ENCODE results near the gene LRRC18. TPM values are rescaled to one million over a fixed set of nuclear protein-coding genes. Genes with fewer than 3 reads are reported as not detected.

Gene LRRC18
- total RNA-seq, 2 donors from 2014 or later, result not detected

- no peak for ATAC-seq (replicated peaks)
- H3K4me1 Mint-ChIP-seq, result no peaks in the 10 kb centered on the region
- no peaks in the 10 kb centered on the region for H3K9me3 Mint-ChIP-seq
Observed at GRCh38 chr10:48907730-48908129, 31.9 kb downstream of the LRRC18 start.

GRCh38 chr10:48906841-48907240 is 32.8 kb downstream of the LRRC18 start:
- Mint-ChIP-seq H3K27ac (no peak overlapping the region), H3K27me3 (peaks cover 7% of the 10 kb centered on the region), H3K36me3 (ENCODE audit: low read depth) (no peaks in the 10 kb centered on the region), H3K9me3 (no peaks in the 10 kb centered on the region), H3K4me1 (no peaks in the 10 kb centered on the region), H3K4me3 (no peak overlapping the region)
- ATAC-seq (replicated peaks), result no peak

More at GRCh38 chr10:48907730-48908129, 31.9 kb downstream of the LRRC18 start:
- H3K27ac Mint-ChIP-seq, result no peak overlapping the region
- H3K36me3 Mint-ChIP-seq (ENCODE audit: low read depth), result no peaks in the 10 kb centered on the region
- H3K4me3 Mint-ChIP-seq, result no peak overlapping the region
- peaks cover 4% of the 10 kb centered on the region for H3K27me3 Mint-ChIP-seq

- no peaks in the 10 kb centered on the region for H3K36me3 Mint-ChIP-seq (ENCODE audit: low read depth)
- no peaks in the 10 kb centered on the region for H3K4me1 Mint-ChIP-seq
- no peak overlapping the region for H3K27ac Mint-ChIP-seq
- H3K9me3 Mint-ChIP-seq, result no peaks in the 10 kb centered on the region
- ATAC-seq (replicated peaks), result no peak
- H3K4me3 Mint-ChIP-seq, result no peak overlapping the region
- peaks cover 7% of the 10 kb centered on the region for H3K27me3 Mint-ChIP-seq
Observed at GRCh38 chr10:48905311-48905710, 34.3 kb downstream of the LRRC18 start.

- ATAC-seq (replicated peaks), result no peak
- H3K4me3 Mint-ChIP-seq, result no peak overlapping the region
- peaks cover 7% of the 10 kb centered on the region for H3K27me3 Mint-ChIP-seq
- H3K4me1 Mint-ChIP-seq, result no peaks in the 10 kb centered on the region
- H3K9me3 Mint-ChIP-seq, result no peaks in the 10 kb centered on the region
- H3K36me3 Mint-ChIP-seq (ENCODE audit: low read depth), result no peaks in the 10 kb centered on the region
- H3K27ac Mint-ChIP-seq, result no peak overlapping the region
Observed at GRCh38 chr10:48904861-48905260, 34.8 kb downstream of the LRRC18 start.

- Mint-ChIP-seq H3K4me3 (no peak overlapping the region), H3K27ac (no peak overlapping the region), H3K27me3 (peaks cover 7% of the 10 kb centered on the region), H3K9me3 (no peaks in the 10 kb centered on the region), H3K36me3 (ENCODE audit: low read depth) (no peaks in the 10 kb centered on the region), H3K4me1 (no peaks in the 10 kb centered on the region)
- ATAC-seq (replicated peaks), result no peak
Observed at GRCh38 chr10:48903151-48903550, 36.5 kb downstream of the LRRC18 start.

GRCh38 chr10:48902096-48902495 is 37.5 kb downstream of the LRRC18 start:
- H3K4me1 Mint-ChIP-seq, result no peaks in the 10 kb centered on the region
- ATAC-seq (replicated peaks), result no peak
- H3K9me3 Mint-ChIP-seq, result no peaks in the 10 kb centered on the region
- H3K36me3 Mint-ChIP-seq (ENCODE audit: low read depth), result no peaks in the 10 kb centered on the region
- peaks cover 4% of the 10 kb centered on the region for H3K27me3 Mint-ChIP-seq
- H3K27ac Mint-ChIP-seq, result no peak overlapping the region
- H3K4me3 Mint-ChIP-seq, result no peak overlapping the region

- H3K36me3 Mint-ChIP-seq (ENCODE audit: low read depth), result no peaks in the 10 kb centered on the region
- no peaks in the 10 kb centered on the region for H3K9me3 Mint-ChIP-seq
- no peaks in the 10 kb centered on the region for H3K4me1 Mint-ChIP-seq
- no peak overlapping the region for H3K27ac Mint-ChIP-seq
- no peak overlapping the region for H3K4me3 Mint-ChIP-seq
- H3K27me3 Mint-ChIP-seq, result peaks cover 4% of the 10 kb centered on the region
- no peak for ATAC-seq (replicated peaks)
Observed at GRCh38 chr10:48901319-48901718, 38.3 kb downstream of the LRRC18 start.

- Mint-ChIP-seq H3K4me3 (no peak overlapping the region), H3K4me1 (no peaks in the 10 kb centered on the region), H3K27me3 (peaks cover 4% of the 10 kb centered on the region), H3K36me3 (ENCODE audit: low read depth) (no peaks in the 10 kb centered on the region), H3K27ac (no peak overlapping the region), H3K9me3 (no peaks in the 10 kb centered on the region)
- no peak for ATAC-seq (replicated peaks)
Observed at GRCh38 chr10:48900371-48900801, 39.3 kb downstream of the LRRC18 start.

GRCh38 chr10:48899781-48900180 is 39.9 kb downstream of the LRRC18 start:
- Mint-ChIP-seq H3K4me1 (no peaks in the 10 kb centered on the region), H3K9me3 (no peaks in the 10 kb centered on the region), H3K36me3 (ENCODE audit: low read depth) (no peaks in the 10 kb centered on the region), H3K27me3 (peaks cover 4% of the 10 kb centered on the region), H3K4me3 (no peak overlapping the region), H3K27ac (no peak overlapping the region)
- ATAC-seq (replicated peaks), result no peak

- peaks cover 4% of the 10 kb centered on the region for H3K27me3 Mint-ChIP-seq
- ATAC-seq (replicated peaks), result no peak
- no peaks in the 10 kb centered on the region for H3K36me3 Mint-ChIP-seq (ENCODE audit: low read depth)
- no peak overlapping the region for H3K27ac Mint-ChIP-seq
- no peaks in the 10 kb centered on the region for H3K4me1 Mint-ChIP-seq
- H3K4me3 Mint-ChIP-seq, result no peak overlapping the region
- H3K9me3 Mint-ChIP-seq, result no peaks in the 10 kb centered on the region
Observed at GRCh38 chr10:48898426-48898825, 41.2 kb downstream of the LRRC18 start.

- Mint-ChIP-seq H3K4me1 (no peaks in the 10 kb centered on the region), H3K36me3 (ENCODE audit: low read depth) (no peaks in the 10 kb centered on the region), H3K9me3 (no peaks in the 10 kb centered on the region), H3K27ac (no peak overlapping the region), H3K27me3 (peaks cover 1% of the 10 kb centered on the region), H3K4me3 (no peak overlapping the region)
- ATAC-seq (replicated peaks), result no peak
Observed at GRCh38 chr10:48897441-48897790, 42.2 kb downstream of the LRRC18 start.

GRCh38 chr10:48896756-48897440 is 42.7 kb downstream of the LRRC18 start:
- ATAC-seq (replicated peaks), result no peak
- no peaks in the 10 kb centered on the region for H3K27me3 Mint-ChIP-seq
- no peaks in the 10 kb centered on the region for H3K4me1 Mint-ChIP-seq
- H3K36me3 Mint-ChIP-seq (ENCODE audit: low read depth), result no peaks in the 10 kb centered on the region
- H3K27ac Mint-ChIP-seq, result no peak overlapping the region
- no peaks in the 10 kb centered on the region for H3K9me3 Mint-ChIP-seq
- no peak overlapping the region for H3K4me3 Mint-ChIP-seq

- Mint-ChIP-seq H3K4me1 (no peaks in the 10 kb centered on the region), H3K9me3 (no peaks in the 10 kb centered on the region), H3K4me3 (no peak overlapping the region), H3K36me3 (ENCODE audit: low read depth) (no peaks in the 10 kb centered on the region), H3K27me3 (no peaks in the 10 kb centered on the region), H3K27ac (no peak overlapping the region)
- no peak for ATAC-seq (replicated peaks)
Observed at GRCh38 chr10:48895803-48896195, 43.8 kb downstream of the LRRC18 start.

GRCh38 chr10:48894911-48895802 is 44.5 kb downstream of the LRRC18 start:
- Mint-ChIP-seq H3K4me1 (no peaks in the 10 kb centered on the region), H3K4me3 (no peak overlapping the region), H3K27me3 (no peaks in the 10 kb centered on the region), H3K36me3 (ENCODE audit: low read depth) (no peaks in the 10 kb centered on the region), H3K27ac (no peak overlapping the region), H3K9me3 (no peaks in the 10 kb centered on the region)
- no peak for ATAC-seq (replicated peaks)
